Measurements from ENCODE around the gene RIPK4.

The RIPK4 gene

GRCh38 chr21:41755934-41756773 lies 10.7 kb downstream of the RIPK4 start:
- H3K9me3 ChIP-seq: no peaks in the 10 kb centered on the region
- H3K4me1 ChIP-seq: no peaks in the 10 kb centered on the region
- H3K36me3 ChIP-seq: no peaks in the 10 kb centered on the region
- no peak for DNase-seq
- H3K27me3 ChIP-seq: peaks cover 7% of the 10 kb centered on the region
- H3K4me3 ChIP-seq (ENCODE audit: low read depth, low read length): no peak overlapping the region
- no peak for TF ChIP-seq CTCF (IDR thresholded peaks at IDR 0.05; ENCODE audit: low read depth, low read length)

GRCh38 chr21:41755258-41755933 lies 11.5 kb downstream of the RIPK4 start:
- peaks cover 2% of the 10 kb centered on the region; the same call in 1 of the 2 replicates for H3K27me3 ChIP-seq
- no peaks in the 10 kb centered on the region for H3K9me3 ChIP-seq
- no peaks in the 10 kb centered on the region for H3K4me1 ChIP-seq
- H3K4me3 ChIP-seq (ENCODE audit: low read depth, low read length): no peak overlapping the region
- no peaks in the 10 kb centered on the region for H3K36me3 ChIP-seq
- no peak for TF ChIP-seq CTCF (IDR thresholded peaks at IDR 0.05; ENCODE audit: low read depth, low read length)
- no peak for DNase-seq

- no peaks in the 10 kb centered on the region for H3K9me3 ChIP-seq
- TF ChIP-seq CTCF (IDR thresholded peaks at IDR 0.05; ENCODE audit: low read depth, low read length): no peak
- no peaks in the 10 kb centered on the region for H3K4me1 ChIP-seq
- H3K4me3 ChIP-seq (ENCODE audit: low read depth, low read length): no peak overlapping the region
- no peak for DNase-seq
- H3K27me3 ChIP-seq: peaks cover 4% of the 10 kb centered on the region; the same call in 1 of the 2 replicates
- no peaks in the 10 kb centered on the region for H3K36me3 ChIP-seq
Measured at GRCh38 chr21:41754479-41754891, 12.4 kb downstream of the RIPK4 start.

- H3K27me3 ChIP-seq: peaks cover 4% of the 10 kb centered on the region; the same call in 1 of the 2 replicates
- no peak for TF ChIP-seq CTCF (IDR thresholded peaks at IDR 0.05; ENCODE audit: low read depth, low read length)
- DNase-seq: no peak
- H3K9me3 ChIP-seq: no peaks in the 10 kb centered on the region
- no peaks in the 10 kb centered on the region for H3K36me3 ChIP-seq
- no peak overlapping the region for H3K4me3 ChIP-seq (ENCODE audit: low read depth, low read length)
- H3K4me1 ChIP-seq: no peaks in the 10 kb centered on the region
Measured at GRCh38 chr21:41753006-41753898, 13.6 kb downstream of the RIPK4 start.

GRCh38 chr21:41752231-41752681 lies 14.6 kb downstream of the RIPK4 start:
- no peaks in the 10 kb centered on the region for H3K9me3 ChIP-seq
- H3K36me3 ChIP-seq: no peaks in the 10 kb centered on the region
- H3K4me1 ChIP-seq: no peaks in the 10 kb centered on the region
- peaks cover 4% of the 10 kb centered on the region; the same call in 1 of the 2 replicates for H3K27me3 ChIP-seq
- TF ChIP-seq CTCF (IDR thresholded peaks at IDR 0.05; ENCODE audit: low read depth, low read length): no peak
- no peak overlapping the region for H3K4me3 ChIP-seq (ENCODE audit: low read depth, low read length)
- no peak for DNase-seq
